HepG2 (cell line): ENCODE measurements around the gene NPEPL1. TPM values are rescaled to one million over a fixed set of nuclear protein-coding genes. Genes with fewer than 3 reads are reported as not detected.

ENCODE experiments used
- ATAC-seq: fragments of 200-7000 bp; cut with Tn5 transposase; 3 replicates; pipeline ENCODE4 v1.9.1; 2020; ENCODE audit warnings: mild to moderate bottlenecking, moderate library complexity
- BruUV-seq: library from RNA; stranded (reverse); fragments of 400-500 nt; replicated peaks from 2 replicates; lab custom pipeline; 2021; lab: Mats Ljungman, UMichigan
- CTCF ChIA-PET: fragments of 300-600 bp; formaldehyde crosslinking; extraction: SDS; loops from one replicate; lab custom pipeline; 2021; ENCODE audit warnings: low total read pairs, inconsistent platforms, low intra/inter-chr PET ratio; lab: Yijun Ruan, JAX
- POLR2A ChIA-PET: fragments of 350-600 bp; sonication (Branson Sonifier 250); formaldehyde crosslinking; loops from one replicate; lab custom pipeline; 2020; ENCODE audit warnings: antibody characterized with exemption, inconsistent platforms; lab: Yijun Ruan, JAX
- DNase-seq: peaks from one replicate; pipeline ENCODE4 v3.0.0-alpha.2; 2015; ENCODE audit warnings: low spot score
- FAIRE-seq: peaks from 3 replicates; lab custom pipeline; 2011; peaks lifted over from hg19 to GRCh38; lab: Jason Lieb, UNC
- H2AFZ ChIP-seq: one replicate; pipeline ENCODE4 v1.6.1; 2011; ENCODE audit warnings: low read length, inconsistent platforms
- H3K27ac ChIP-seq: fragments of 300-600 bp; 3 replicates; pipeline ENCODE4 v1.8.0; 2011; ENCODE audit warnings: mixed run types, mild to moderate bottlenecking, mixed read lengths, low read length, inconsistent platforms; ENCODE audit not compliant: insufficient read depth; ENCODE audit errors: extremely low read length
- H3K27me3 ChIP-seq, 2 experiments: fragments of 200-600 bp in 1 of 2; 2 replicates in 1 of 2; 3 replicates in 1 of 2; pipeline versions ENCODE4 v1.6.0 to v1.8.0; 2011; ENCODE audit warnings: low read length in 2 of 2, mild to moderate bottlenecking in 2 of 2, moderate library complexity in 2 of 2, inconsistent platforms in 1 of 2; ENCODE audit not compliant: insufficient read depth in 2 of 2, control insufficient read depth in 1 of 2
- H3K36me3 ChIP-seq, 2 experiments: fragments of 200-600 bp in 1 of 2; replicated peaks in 1 of 2; 2 replicates in 1 of 2; 3 replicates in 1 of 2; pipeline versions ENCODE4 v1.5.1 to v1.8.0; 2011; ENCODE audit warnings: low read length in 2 of 2, inconsistent platforms in 1 of 2; ENCODE audit not compliant: insufficient read depth in 2 of 2, control insufficient read depth in 1 of 2
- H3K4me1 ChIP-seq: 2 replicates; pipeline ENCODE4 v1.5.1; 2012; ENCODE audit warnings: low read length, inconsistent platforms; ENCODE audit not compliant: insufficient read depth
- H3K4me2 ChIP-seq: 2 replicates; pipeline ENCODE4 v1.6.0; 2011; ENCODE audit warnings: low read depth, low read length, inconsistent platforms
- H3K4me3 ChIP-seq, 3 experiments: fragments of 200-600 bp in 1 of 3; sonication (generic), shearing (Covaris generic) in 1 of 3; replicated peaks in 1 of 3; 2 replicates each; pipeline ENCODE4 v1.5.1; 2011 to 2016; ENCODE audit warnings: low read length in 3 of 3, inconsistent platforms in 2 of 3, low read depth in 2 of 3, mild to moderate bottlenecking in 2 of 3, control low read depth in 1 of 3, mixed read lengths in 1 of 3; ENCODE audit not compliant: insufficient read depth in 1 of 3
- H3K79me2 ChIP-seq: one replicate; pipeline ENCODE4 v1.6.1; 2011; ENCODE audit warnings: low read length, inconsistent platforms; ENCODE audit not compliant: insufficient read depth
- H3K9ac ChIP-seq: 2 replicates; pipeline ENCODE4 v1.6.0; 2011; ENCODE audit warnings: mild to moderate bottlenecking, low read depth, low read length, inconsistent platforms; ENCODE audit not compliant: insufficient read depth
- H3K9me3 ChIP-seq: 2 replicates; pipeline ENCODE4 v1.5.1; 2012; ENCODE audit warnings: mild to moderate bottlenecking, low read length
- H4K20me1 ChIP-seq: 2 replicates; pipeline ENCODE4 v1.6.0; 2011; ENCODE audit warnings: inconsistent platforms, mild to moderate bottlenecking, low read length, moderate library complexity; ENCODE audit not compliant: insufficient read depth
- ARID5B ChIP-seq: IDR thresholded peaks from 2 replicates; pipeline ENCODE4 v1.4.0; 2020; ENCODE audit warnings: mild to moderate bottlenecking, missing genetic modification reagents
- FOXA3 ChIP-seq: IDR thresholded peaks from 2 replicates; pipeline ENCODE4 v1.6.1; 2016; ENCODE audit warnings: missing genetic modification reagents, missing compliant biosample characterization
- HNRNPUL1 ChIP-seq: fragments of 200-400 bp; formaldehyde crosslinking; IDR thresholded peaks from 2 replicates; pipeline ENCODE4 v1.6.1; 2017; ENCODE audit warnings: low read depth, mild to moderate bottlenecking, low read length, moderate library complexity
- MAZ ChIP-seq, 2 experiments: sonication (generic) in 1 of 2; formaldehyde crosslinking in 1 of 2; IDR thresholded peaks; 2 replicates each; pipeline versions ENCODE4 v1.5.0 to v1.6.1; 2012 to 2020; ENCODE audit warnings: low read depth in 2 of 2, mild to moderate bottlenecking in 2 of 2, borderline replicate concordance in 1 of 2, improper control_type of control experiment in 1 of 2, low read length in 1 of 2, missing genetic modification reagents in 1 of 2, moderate library complexity in 1 of 2
- MED1 ChIP-seq: sonication (generic); formaldehyde crosslinking; IDR thresholded peaks from 2 replicates; pipeline ENCODE4 v1.4.0; 2020; ENCODE audit warnings: missing genetic modification reagents
- ZNF264 ChIP-seq: sonication (generic); formaldehyde crosslinking; IDR thresholded peaks from 2 replicates; pipeline ENCODE4 v1.4.0; 2020; ENCODE audit warnings: missing genetic modification reagents
- ZNF292 ChIP-seq: sonication (generic); formaldehyde crosslinking; IDR thresholded peaks from 2 replicates; pipeline ENCODE4 v1.8.1; 2022; ENCODE audit warnings: mild to moderate bottlenecking, low read depth, missing genetic modification reagents, borderline replicate concordance
- ZNF407 ChIP-seq: sonication (generic); formaldehyde crosslinking; IDR thresholded peaks from one replicate; pipeline ENCODE4 v1.5.1; 2020; ENCODE audit warnings: mild to moderate bottlenecking, missing genetic modification reagents; ENCODE audit errors: not compliant biosample characterization
- WGBS: methylation state at CpG from one replicate; pipeline ENCODE4 v1.1.6; 2017; ENCODE audit warnings: low lambda C conversion rate; 5-methylcytosine and 5-hydroxymethylcytosine counted together
- in situ Hi-C: cut with HindIII; loops from 2 replicates; pipeline ENCODE4 v1.10.0; 2017; ENCODE audit warnings: low pct_unique_long_range_greater_than_20kb; ENCODE audit not compliant: extremely low pct_ligation_motif_present
- intact Hi-C: fragments of 100-400 bp; cut with micrococcal nuclease; formaldehyde crosslinking; loops from one replicate; pipeline ENCODE4 v1.10.0; 2022; ENCODE audit not compliant: unreplicated experiment
- polyA plus RNA-seq, 8 experiments: library from polyadenylated mRNA; depleted of rRNA in 3 of 8; stranded (reverse) in 7 of 8; unstranded in 1 of 8; fragments of >200 nt; fragmentation: Illumina TruSeq in 4 of 8; extraction: Trizol in 4 of 8; gene quantifications; 2 replicates each; pipeline versions ENCODE4 v1.2.1 to v1.2.3, GENCODE V29; 2011 to 2016; ENCODE audit warnings: low read depth in 4 of 8, missing spikeins in 1 of 8, mixed read lengths in 1 of 8; ENCODE audit not compliant: insufficient read depth in 1 of 8
- total RNA-seq, 5 experiments: library from RNA; depleted of rRNA; stranded (reverse); fragments of >200 nt; fragmentation: Illumina TruSeq; extraction: Trizol; gene quantifications; 2 replicates each; pipeline ENCODE4 v1.2.3, GENCODE V29; 2016; ENCODE audit warnings: low read depth in 1 of 5

NPEPL1 gene
- total and polyA plus RNA-seq, 2 of the 13 experiments (the other 11 are each of a cell fraction or from before 2014, with no cell fraction given), result 4.1 to 7.5 TPM

- peak overlapping the region; percentile 96 for H3K9ac ChIP-seq
- ChIA-PET POLR2A (interaction anchor here (0.6 to 1.9 kb wide), 10 partner anchors 7 to 342 kb away, joined by 3 to 15 read pairs (median 5); partner anchors contain the start of genes RAB22A and VAPB), CTCF (no interaction called here)
- H4K20me1 ChIP-seq, result peaks cover 26% of the 10 kb centered on the region
- DNase-seq (peak; percentile 54), ATAC-seq (peak; percentile 61), FAIRE-seq (no peak)
- H3K27me3 ChIP-seq, result peaks cover 0 to 1% of the 10 kb centered on the region in 2 experiments; a peak in 1 of 5 replicates
- peak overlapping the region; percentile 79 for H3K27ac ChIP-seq
- intact Hi-C loops, result loop anchor here (2.0 to 10.0 kb wide), 2 partner anchors 243 to 415 kb away; no protein-coding TSS in a partner anchor
- no peaks in the 10 kb centered on the region for H3K9me3 ChIP-seq
- H3K4me2 ChIP-seq, result peak overlapping the region; percentile 91
- BruUV-seq, result TSS peak; percentile 95
- in situ Hi-C loops, result loop anchor here (10.0 kb wide), 1 partner anchor 407 kb away; no protein-coding TSS in a partner anchor
- no peak overlapping the region for H2AFZ ChIP-seq
- H3K79me2 ChIP-seq, result peaks cover 60% of the 10 kb centered on the region
- H3K36me3 ChIP-seq, result peaks cover 3 to 5% of the 10 kb centered on the region in 2 experiments; a peak in 4 of 5 replicates
- H3K4me3 ChIP-seq, result peak overlapping the region; percentile 87 to 98 (median 95)
- peaks cover 59% of the 10 kb centered on the region for H3K4me1 ChIP-seq
- WGBS, result 1% methylated on average over 30 of the region's 30 CpGs
- no peak for TF ChIP-seq HNRNPUL1
- peak; percentile 50; the same call in 1 of the 2 replicates for TF ChIP-seq ZNF292 (CRISPR knock-in tag)
- TF ChIP-seq ARID5B, result peak; percentile 36
- 0 out of 2 replicates have a peak, but pooled peaks have one; percentile 47 for TF ChIP-seq ZNF264
- TF ChIP-seq MAZ (IDR thresholded peaks at IDR 0.05; ENCODE audit: borderline replicate concordance, low read depth, low read length), result peak; percentile 77
- TF ChIP-seq MAZ (CRISPR knock-in tag; IDR thresholded peaks at IDR 0.05; ENCODE audit: low read depth), result no peak
- TF ChIP-seq ZNF407 (CRISPR knock-in tag), result peak; percentile 51
- 0 out of 2 replicates have a peak, but pooled peaks have one; percentile 18 for TF ChIP-seq FOXA3
- no peak; the same call in 1 of the 2 replicates for TF ChIP-seq MED1 (CRISPR knock-in tag)
These were observed 40.5 kb upstream of the NPEPL1 start for GRCh38 chr20:58651946-58652605.
